HUES6 (cell line): ENCODE data around the gene VDAC1.

Experiments used
- H3K27ac ChIP-seq: 2 replicates; pipeline ENCODE4 v1.7.0; 2013; ENCODE audit warnings: low read depth, mild to moderate bottlenecking, low read length, inconsistent platforms
- H3K27me3 ChIP-seq: 2 replicates; pipeline ENCODE4 v1.6.1; 2013; ENCODE audit warnings: low read length; ENCODE audit not compliant: control insufficient read depth, insufficient read depth
- H3K36me3 ChIP-seq: 2 replicates; pipeline ENCODE4 v1.6.1; 2013; ENCODE audit warnings: low read length; ENCODE audit not compliant: control insufficient read depth, insufficient read depth
- H3K4me1 ChIP-seq: 2 replicates; pipeline ENCODE4 v1.6.1; 2013; ENCODE audit warnings: low read length; ENCODE audit not compliant: control insufficient read depth, insufficient read depth
- H3K4me3 ChIP-seq: 2 replicates; pipeline ENCODE4 v1.5.1; 2013; ENCODE audit warnings: low read depth, low read length
- H3K9ac ChIP-seq: one replicate; pipeline ENCODE4 v1.6.1; 2013; ENCODE audit warnings: mild to moderate bottlenecking, low read length
- H3K9me3 ChIP-seq: 2 replicates; pipeline ENCODE4 v1.6.1; 2013; ENCODE audit warnings: low read depth, low read length; ENCODE audit not compliant: control insufficient read depth, insufficient read depth

The VDAC1 gene

DNA sequence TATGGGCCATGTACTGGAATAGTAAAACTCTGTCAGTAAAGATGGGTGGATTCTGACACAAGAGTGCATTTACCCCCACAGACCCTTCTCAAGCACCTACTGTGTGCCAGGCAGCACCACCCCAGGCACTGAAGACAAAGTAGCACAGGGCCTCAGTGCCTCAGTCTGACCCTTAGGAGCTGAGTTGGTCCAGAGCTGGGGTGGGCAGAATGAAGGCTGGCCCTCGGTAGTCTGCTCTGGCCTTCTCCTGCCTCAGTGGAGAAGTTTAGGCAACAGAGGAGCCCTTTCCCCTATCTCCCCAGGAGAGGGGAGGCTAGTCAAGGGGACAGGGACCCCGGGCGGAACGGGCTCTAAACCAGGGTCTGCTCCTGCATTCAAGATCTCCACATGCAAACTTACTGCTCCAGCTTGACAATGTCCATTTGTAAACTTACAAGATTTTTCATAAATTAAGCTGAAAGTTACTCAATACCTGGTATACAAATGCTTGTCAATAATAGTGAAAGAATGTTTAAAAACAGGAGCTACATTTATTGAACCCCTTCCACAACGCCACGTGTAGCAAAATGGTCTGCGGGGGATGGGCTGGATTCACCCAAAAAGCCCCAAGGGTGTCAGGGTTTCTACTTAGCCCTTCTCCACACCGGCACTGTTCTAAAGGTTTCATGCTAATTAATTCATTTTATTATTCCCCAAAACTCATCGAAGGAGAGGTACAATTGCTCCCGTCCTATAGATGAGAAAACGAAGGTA lies 1.5 kb downstream of the VDAC1 start:
- peak overlapping the region; percentile 89; the same call in 1 of the 2 replicates for H3K27ac ChIP-seq
- no peaks in the 10 kb centered on the region for H3K9me3 ChIP-seq
- H3K4me1 ChIP-seq = peaks cover 46% of the 10 kb centered on the region
- peak overlapping the region; percentile 95 for H3K9ac ChIP-seq
- H3K27me3 ChIP-seq = no peaks in the 10 kb centered on the region
- H3K4me3 ChIP-seq = peak overlapping the region; percentile 99
- H3K36me3 ChIP-seq = peaks cover 18% of the 10 kb centered on the region

- Histone ChIP-seq H3K9me3 (no peaks in the 10 kb centered on the region), H3K4me3 (peak overlapping the region; percentile 99), H3K27ac (no peak overlapping the region), H3K27me3 (no peaks in the 10 kb centered on the region), H3K4me1 (peaks cover 41% of the 10 kb centered on the region), H3K9ac (no peak overlapping the region), H3K36me3 (peaks cover 18% of the 10 kb centered on the region)
These were observed 2.6 kb downstream of the VDAC1 start for GRCh38 chr5:134001938-134002731.

GRCh38 chr5:134000696-134001453 lies 3.9 kb downstream of the VDAC1 start:
- no peaks in the 10 kb centered on the region for H3K27me3 ChIP-seq
- H3K4me3 ChIP-seq = no peak overlapping the region
- H3K27ac ChIP-seq = no peak overlapping the region
- H3K36me3 ChIP-seq = peaks cover 18% of the 10 kb centered on the region
- H3K9me3 ChIP-seq = no peaks in the 10 kb centered on the region
- peaks cover 49% of the 10 kb centered on the region for H3K4me1 ChIP-seq
- no peak overlapping the region for H3K9ac ChIP-seq

GRCh38 chr5:134000091-134000511 lies 4.7 kb downstream of the VDAC1 start:
- Histone ChIP-seq H3K36me3 (peaks cover 18% of the 10 kb centered on the region), H3K27ac (no peak overlapping the region), H3K4me3 (no peak overlapping the region), H3K4me1 (peaks cover 51% of the 10 kb centered on the region), H3K9me3 (no peaks in the 10 kb centered on the region), H3K9ac (no peak overlapping the region), H3K27me3 (no peaks in the 10 kb centered on the region)

DNA sequence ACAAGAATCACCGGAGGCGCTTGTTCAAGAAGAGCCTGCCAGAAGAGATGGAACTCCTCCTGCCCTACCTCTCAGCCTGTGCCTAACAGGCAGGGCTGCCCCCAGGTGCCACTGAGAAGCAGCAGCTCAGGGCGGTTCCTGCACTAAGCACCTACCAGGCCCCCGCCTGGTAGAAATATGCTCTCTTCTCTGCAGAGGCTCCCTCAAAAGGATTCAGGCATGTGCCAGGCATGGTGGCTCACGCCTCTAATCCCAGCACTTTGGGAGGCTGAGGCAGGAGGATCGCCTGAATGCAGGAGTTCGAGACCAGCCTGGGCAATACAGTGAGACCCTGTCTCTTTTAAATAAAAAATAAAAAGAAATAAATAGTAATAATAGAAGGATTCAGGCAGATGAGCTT lies 6.0 kb downstream of the VDAC1 start:
- no peak overlapping the region for H3K27ac ChIP-seq
- no peaks in the 10 kb centered on the region for H3K9me3 ChIP-seq
- no peak overlapping the region for H3K4me3 ChIP-seq
- no peak overlapping the region for H3K9ac ChIP-seq
- no peaks in the 10 kb centered on the region for H3K27me3 ChIP-seq
- peaks cover 18% of the 10 kb centered on the region for H3K36me3 ChIP-seq
- peaks cover 56% of the 10 kb centered on the region for H3K4me1 ChIP-seq

DNA sequence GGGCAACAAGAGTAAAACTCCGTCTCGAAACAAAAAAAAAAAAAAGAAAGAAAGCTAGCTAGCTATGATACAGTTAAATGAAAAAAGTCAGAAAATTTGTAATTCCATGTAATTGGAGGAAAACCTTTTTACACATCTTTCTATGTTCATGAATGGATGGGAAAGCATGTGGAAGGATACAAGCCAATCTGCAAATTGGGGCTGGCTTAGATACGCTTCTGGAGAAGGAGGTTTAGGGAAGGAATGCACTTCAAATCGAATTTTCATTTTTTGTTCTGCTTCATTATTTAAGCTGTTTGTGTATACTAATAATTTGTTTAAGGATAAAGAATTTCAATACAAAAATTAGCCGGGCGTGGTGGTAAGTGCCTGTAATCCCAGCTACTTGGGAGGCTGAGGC lies 6.7 kb downstream of the VDAC1 start:
- Histone ChIP-seq H3K9ac (no peak overlapping the region), H3K9me3 (no peaks in the 10 kb centered on the region), H3K36me3 (peaks cover 19% of the 10 kb centered on the region), H3K4me3 (no peak overlapping the region), H3K4me1 (peaks cover 52% of the 10 kb centered on the region), H3K27ac (no peak overlapping the region), H3K27me3 (no peaks in the 10 kb centered on the region)

DNA sequence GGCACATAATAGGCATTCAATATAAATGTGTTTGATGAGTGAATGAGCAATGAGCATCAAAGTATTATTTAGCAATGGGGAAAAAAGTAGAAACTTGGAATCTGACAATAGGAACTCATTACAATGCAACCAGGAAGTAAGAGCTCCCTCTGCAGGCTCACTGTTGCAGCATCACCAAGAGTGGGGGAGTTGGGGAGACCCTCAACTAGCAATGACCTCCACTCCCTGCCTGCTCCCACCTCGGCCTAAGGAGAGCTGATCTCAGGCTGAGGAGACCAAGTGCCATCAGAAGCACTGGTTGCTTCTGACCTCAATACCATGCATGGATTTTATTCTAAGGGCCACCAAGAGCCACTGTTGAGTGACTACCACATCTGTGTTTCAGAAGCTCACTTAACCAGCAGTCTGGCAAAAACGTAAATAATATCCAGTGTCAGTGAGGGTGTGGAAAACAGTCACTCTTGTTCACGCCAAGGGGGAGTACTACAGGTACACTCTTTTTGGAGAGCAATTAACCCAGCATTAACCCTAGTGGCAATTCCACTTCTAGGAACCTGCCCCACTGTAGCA lies 8.0 kb downstream of the VDAC1 start:
- Histone ChIP-seq H3K9me3 (no peaks in the 10 kb centered on the region), H3K36me3 (peaks cover 17% of the 10 kb centered on the region), H3K4me3 (no peak overlapping the region), H3K9ac (no peak overlapping the region), H3K4me1 (peaks cover 43% of the 10 kb centered on the region), H3K27me3 (no peaks in the 10 kb centered on the region), H3K27ac (no peak overlapping the region)

- Histone ChIP-seq H3K36me3 (peaks cover 19% of the 10 kb centered on the region), H3K4me1 (peaks cover 41% of the 10 kb centered on the region), H3K4me3 (no peak overlapping the region), H3K27me3 (no peaks in the 10 kb centered on the region), H3K27ac (0 out of 2 replicates have a peak overlapping the region, but pooled peaks have one; percentile 25), H3K9ac (no peak overlapping the region), H3K9me3 (no peaks in the 10 kb centered on the region)
These were observed 8.8 kb downstream of the VDAC1 start for GRCh38 chr5:133995883-133996563.

DNA sequence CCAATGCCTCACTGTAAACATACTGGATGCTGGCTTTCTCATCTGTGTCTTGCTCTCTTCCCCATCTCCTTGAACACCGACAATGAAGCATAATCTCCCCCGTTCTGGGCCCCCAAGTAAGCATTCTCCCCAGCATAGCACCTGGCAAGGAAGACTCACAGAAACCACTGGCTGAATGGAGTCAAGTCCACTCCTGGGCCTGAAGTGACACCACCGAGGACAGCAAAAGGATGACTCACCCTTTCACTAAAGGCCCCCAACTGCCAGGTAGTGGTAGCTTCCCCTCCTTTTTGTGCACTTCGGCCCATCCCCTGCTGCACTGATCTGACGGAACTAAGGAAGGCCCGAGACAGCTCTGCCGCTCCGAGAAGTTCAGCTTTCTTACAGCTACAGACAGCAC lies 9.4 kb downstream of the VDAC1 start:
- no peak overlapping the region for H3K4me3 ChIP-seq
- H3K9me3 ChIP-seq = no peaks in the 10 kb centered on the region
- H3K36me3 ChIP-seq = peaks cover 22% of the 10 kb centered on the region
- H3K4me1 ChIP-seq = peaks cover 34% of the 10 kb centered on the region
- H3K27me3 ChIP-seq = no peaks in the 10 kb centered on the region
- H3K27ac ChIP-seq = no peak overlapping the region
- no peak overlapping the region for H3K9ac ChIP-seq

DNA sequence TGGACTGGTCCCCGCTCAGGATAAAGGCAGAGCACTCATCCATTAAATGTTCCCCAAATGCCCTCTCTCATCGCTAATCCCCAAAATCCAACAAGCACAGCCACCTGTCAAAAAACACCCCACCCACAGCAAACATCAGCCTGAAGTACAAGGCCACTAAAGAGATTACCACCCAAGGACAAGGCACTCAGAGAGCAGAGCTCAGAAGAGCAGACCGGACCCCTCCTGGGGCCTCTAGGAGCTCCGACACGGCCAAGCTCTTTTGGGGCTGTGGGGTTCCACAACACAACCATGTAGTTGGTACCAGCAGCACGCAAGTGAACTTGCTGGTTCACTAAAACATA lies 9.8 kb downstream of the VDAC1 start:
- no peak overlapping the region for H3K4me3 ChIP-seq
- H3K27ac ChIP-seq = no peak overlapping the region
- H3K36me3 ChIP-seq = peaks cover 26% of the 10 kb centered on the region
- H3K9me3 ChIP-seq = no peaks in the 10 kb centered on the region
- H3K9ac ChIP-seq = no peak overlapping the region
- H3K27me3 ChIP-seq = no peaks in the 10 kb centered on the region
- peaks cover 32% of the 10 kb centered on the region for H3K4me1 ChIP-seq
